MM.1S (cell line): ENCODE measurements around the gene TWSG1.

ENCODE experiments used
- EZH2 ChIP-seq: fragments of 300-600 bp; sonication (generic); optimal IDR thresholded peaks from 2 replicates; pipeline ENCODE3; 2017; ENCODE audit warnings: low read depth, mild to moderate bottlenecking, antibody characterized with exemption, low read length, mixed read lengths
- EZH2phosphoT487 ChIP-seq: fragments of 300-600 bp; sonication (generic); IDR thresholded peaks from 2 replicates; pipeline ENCODE4 v1.6.1; 2018; ENCODE audit warnings: antibody characterized with exemption, low read length

DNA sequence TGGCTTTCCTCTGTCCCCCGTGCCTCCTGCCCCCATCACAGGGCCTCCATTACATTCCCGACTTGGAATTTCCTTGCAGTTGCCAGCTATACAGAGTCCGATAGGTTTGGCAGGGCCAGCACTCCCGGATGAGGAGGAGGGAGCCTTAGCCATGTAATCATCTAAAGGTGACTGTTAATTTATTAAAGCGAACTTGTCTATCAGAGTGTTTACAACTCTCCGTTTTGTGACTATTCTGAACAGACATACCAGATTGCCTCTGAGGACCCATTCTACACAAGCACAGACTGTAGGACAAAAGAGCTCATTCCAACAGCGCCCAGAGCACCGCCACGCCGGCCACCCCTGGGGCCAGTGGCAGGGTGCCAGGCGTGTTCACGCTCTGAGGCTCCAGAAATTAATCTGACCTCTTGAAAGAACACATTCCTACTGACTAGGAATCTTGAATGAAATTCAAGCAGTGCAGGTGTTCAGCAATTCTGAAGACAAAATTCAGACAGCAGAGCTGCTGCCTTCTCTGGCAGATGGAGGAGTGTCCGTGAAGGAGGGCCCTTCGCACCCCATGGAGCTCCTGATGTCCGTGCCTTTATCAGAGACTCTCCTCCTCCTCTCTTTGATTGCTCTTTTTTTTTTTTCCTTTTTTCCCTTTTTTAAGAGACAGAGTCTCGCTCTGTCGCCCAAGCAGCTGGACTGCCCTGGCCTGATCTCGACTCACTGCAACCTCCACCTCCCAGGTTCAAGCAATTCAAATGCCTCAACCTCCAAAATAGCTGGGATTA lies 82.7 kb downstream of the TWSG1 start:
- TF ChIP-seq EZH2 (no peak), EZH2phosphoT487 (no peak)
